Activated naive CD4-positive, alpha-beta T cell (primary cell): ENCODE data around the gene HSH2D.
"Not testable (repeated sequence)": the region's sequence is repeated elsewhere in the genome, so short reads cannot be mapped to it uniquely, and the experiment has no call there.

Experiments
- DNase-seq, 4 experiments: peaks; one replicate each; lab custom pipeline; 2025; lab: John Stamatoyannopoulos, UW

HSH2D gene

GRCh38 chr19:16143399-16144215, at the start of gene HSH2D:
TSS of gene HSH2D (plus strand) at chr19:16143685. CDS start at chr19:16148751, 5,066 bp downstream.
- peak; percentile 24 to 86 (median 52) for DNase-seq

- DNase-seq = no peak
Observed at GRCh38 chr19:16094360-16095070, 49.0 kb upstream of the HSH2D start.

GRCh38 chr19:16095071-16095571, 48.4 kb upstream of the HSH2D start:
- no peak for DNase-seq

- no peak for DNase-seq
Observed at GRCh38 chr19:16096280-16096855, 47.1 kb upstream of the HSH2D start.

GRCh38 chr19:16098416-16098768, 45.1 kb upstream of the HSH2D start:
- DNase-seq = no peak

- DNase-seq = no peak
Observed at GRCh38 chr19:16098821-16099220, 44.7 kb upstream of the HSH2D start.

GRCh38 chr19:16099314-16099965, 44.0 kb upstream of the HSH2D start:
- not testable (repeated sequence) for DNase-seq

- DNase-seq = no peak
Observed at GRCh38 chr19:16100524-16100923, 43.0 kb upstream of the HSH2D start.

- no peak for DNase-seq
Observed at GRCh38 chr19:16104722-16105121, 38.8 kb upstream of the HSH2D start.

GRCh38 chr19:16106121-16106520, 37.4 kb upstream of the HSH2D start:
- DNase-seq = no peak

- peak; percentile 98 to 100 (median 100) for DNase-seq
Observed at GRCh38 chr19:16111160-16111908, 32.2 kb upstream of the HSH2D start, which contains the start of gene RAB8A. TSS of gene RAB8A (plus strand) at chr19:16111889. CDS start at chr19:16111902, 13 bp downstream.

- DNase-seq = no peak
Observed at GRCh38 chr19:16111909-16112752, 31.4 kb upstream of the HSH2D start.

- DNase-seq = no peak
Observed at GRCh38 chr19:16112778-16113177, 30.7 kb upstream of the HSH2D start.

GRCh38 chr19:16113727-16114126, 29.8 kb upstream of the HSH2D start:
- DNase-seq = no peak

GRCh38 chr19:16115301-16116039, 28.0 kb upstream of the HSH2D start:
- DNase-seq = no peak

GRCh38 chr19:16116067-16116466, 27.4 kb upstream of the HSH2D start:
- no peak for DNase-seq

GRCh38 chr19:16117594-16118033, 25.9 kb upstream of the HSH2D start:
- DNase-seq = no peak

- DNase-seq = no peak
Observed at GRCh38 chr19:16118489-16119033, 24.9 kb upstream of the HSH2D start.
